KG1 (cell line): ENCODE measurements around the gene UNC13B.

Experiments used
- DNase-seq: peaks from one replicate; lab custom pipeline; 2025; lab: John Stamatoyannopoulos, UW

The UNC13B gene

GRCh38 chr9:35277628-35278359, 116.0 kb downstream of the UNC13B start:
- no peak for DNase-seq

- DNase-seq: no peak
These were observed 118.1 kb downstream of the UNC13B start for GRCh38 chr9:35279946-35280345.

GRCh38 chr9:35280399-35280798, 118.6 kb downstream of the UNC13B start:
- no peak for DNase-seq

GRCh38 chr9:35285731-35286130, 123.9 kb downstream of the UNC13B start:
- no peak for DNase-seq

- DNase-seq: no peak
These were observed 124.6 kb downstream of the UNC13B start for GRCh38 chr9:35286381-35286780.

GRCh38 chr9:35287987-35288632, 126.3 kb downstream of the UNC13B start:
- no peak for DNase-seq

- no peak for DNase-seq
These were observed 127.0 kb downstream of the UNC13B start for GRCh38 chr9:35288778-35289177.

- DNase-seq: no peak
These were observed 131.7 kb downstream of the UNC13B start for GRCh38 chr9:35293376-35293964.

- no peak for DNase-seq
These were observed 132.3 kb downstream of the UNC13B start for GRCh38 chr9:35294066-35294465.

- DNase-seq: no peak
These were observed 132.7 kb downstream of the UNC13B start for GRCh38 chr9:35294556-35294955.

- no peak for DNase-seq
These were observed 133.7 kb downstream of the UNC13B start for GRCh38 chr9:35295369-35296036.

GRCh38 chr9:35303567-35303966, 141.8 kb downstream of the UNC13B start:
- DNase-seq: no peak

GRCh38 chr9:35306283-35306682, 144.5 kb downstream of the UNC13B start:
- no peak for DNase-seq

GRCh38 chr9:35308316-35308715, 146.5 kb downstream of the UNC13B start:
- DNase-seq: no peak

- DNase-seq: no peak
These were observed 150.3 kb downstream of the UNC13B start for GRCh38 chr9:35311891-35312639.

GRCh38 chr9:35313460-35313859, 151.7 kb downstream of the UNC13B start:
- DNase-seq: no peak

GRCh38 chr9:35313916-35314315, 152.1 kb downstream of the UNC13B start:
- DNase-seq: no peak

GRCh38 chr9:35318741-35319140, 156.9 kb downstream of the UNC13B start:
- DNase-seq: no peak

- DNase-seq: no peak
These were observed 160.5 kb downstream of the UNC13B start for GRCh38 chr9:35322075-35322885.

- no peak for DNase-seq
These were observed 163.2 kb downstream of the UNC13B start for GRCh38 chr9:35324966-35325365.

GRCh38 chr9:35333551-35333950, 171.7 kb downstream of the UNC13B start:
- no peak for DNase-seq
